DOHH2 (cell line): ENCODE results near the gene SOX10.

ENCODE experiments used
- H3F3A ChIP-seq: fragments of 200-600 bp; sonication (generic), shearing (Covaris generic); 2 replicates; pipeline ENCODE4 v1.6.0; 2016; ENCODE audit warnings: antibody characterized with exemption, mild to moderate bottlenecking; ENCODE audit not compliant: control insufficient read depth, insufficient read depth
- H3K27ac ChIP-seq: fragments of 200-600 bp; sonication (generic); 2 replicates; pipeline ENCODE4 v1.5.1; 2014; ENCODE audit warnings: low read depth, mild to moderate bottlenecking, low read length, moderate library complexity
- H3K27me3 ChIP-seq: fragments of 200-600 bp; sonication (generic); 2 replicates; pipeline ENCODE4 v1.6.1; 2014; ENCODE audit warnings: mild to moderate bottlenecking, low read length, mixed read lengths; ENCODE audit not compliant: control insufficient read depth
- H3K36me3 ChIP-seq: fragments of 200-600 bp; sonication (generic); 2 replicates; pipeline ENCODE4 v1.6.1; 2014; ENCODE audit warnings: mild to moderate bottlenecking, low read length, moderate library complexity, mixed read lengths; ENCODE audit not compliant: control insufficient read depth
- H3K4me1 ChIP-seq: fragments of 200-600 bp; sonication (generic); 2 replicates; pipeline ENCODE4 v1.6.1; 2014; ENCODE audit warnings: mild to moderate bottlenecking, low read length, mixed read lengths; ENCODE audit not compliant: control insufficient read depth
- H3K4me2 ChIP-seq: fragments of 200-600 bp; sonication (generic); 2 replicates; pipeline ENCODE4 v1.6.0; 2014; ENCODE audit warnings: mild to moderate bottlenecking, low read length, moderate library complexity
- H3K4me3 ChIP-seq: fragments of 200-600 bp; sonication (generic); 2 replicates; pipeline ENCODE4 v1.5.1; 2014; ENCODE audit warnings: mild to moderate bottlenecking, low read length, mixed read lengths
- H3K79me2 ChIP-seq: fragments of 200-600 bp; sonication (generic); 2 replicates; pipeline ENCODE4 v1.6.1; 2014; ENCODE audit warnings: mild to moderate bottlenecking, low read length, mixed read lengths; ENCODE audit not compliant: control insufficient read depth
- H3K9me2 ChIP-seq: fragments of 200-600 bp; sonication (generic); replicated peaks from 2 replicates; pipeline ENCODE4 v1.6.1; 2014; ENCODE audit warnings: mild to moderate bottlenecking, low read length, mixed read lengths; ENCODE audit not compliant: control insufficient read depth
- H3K9me3 ChIP-seq: fragments of 200-600 bp; sonication (generic); 2 replicates; pipeline ENCODE4 v1.6.1; 2014; ENCODE audit warnings: antibody characterized with exemption, low read length, mixed read lengths; ENCODE audit not compliant: control insufficient read depth, insufficient read depth
- H4K20me1 ChIP-seq: fragments of 200-600 bp; sonication (generic); 2 replicates; pipeline ENCODE4 v1.6.0; 2014; ENCODE audit warnings: low read depth, mild to moderate bottlenecking, antibody characterized with exemption, low read length, moderate library complexity; ENCODE audit not compliant: control insufficient read depth, insufficient read depth
- CTCF ChIP-seq: fragments of 200-600 bp; sonication (generic); IDR thresholded peaks from one replicate; pipeline ENCODE4 v1.5.1; 2014; ENCODE audit warnings: antibody characterized with exemption, mild to moderate bottlenecking, low read depth, low read length; ENCODE audit not compliant: poor library complexity, severe bottlenecking
- EZH2phosphoT487 ChIP-seq: fragments of 200-600 bp; sonication (generic); IDR thresholded peaks from 2 replicates; pipeline ENCODE4 v1.6.1; 2017; ENCODE audit warnings: borderline replicate concordance, mild to moderate bottlenecking, antibody characterized with exemption, low read length, moderate library complexity, mixed read lengths

The SOX10 gene

GRCh38 chr22:38021206-38021605 lies 36.9 kb upstream of the SOX10 start:
- H3K27ac ChIP-seq: no peak overlapping the region
- no peaks in the 10 kb centered on the region for H3K36me3 ChIP-seq
- no peaks in the 10 kb centered on the region for H3K9me2 ChIP-seq
- no peaks in the 10 kb centered on the region for H4K20me1 ChIP-seq
- H3K4me3 ChIP-seq: no peak overlapping the region
- no peak overlapping the region for H3K4me2 ChIP-seq
- no peaks in the 10 kb centered on the region for H3F3A ChIP-seq
- no peaks in the 10 kb centered on the region for H3K79me2 ChIP-seq
- no peaks in the 10 kb centered on the region for H3K4me1 ChIP-seq
- TF ChIP-seq CTCF (no peak), EZH2phosphoT487 (no peak)
- no peaks in the 10 kb centered on the region for H3K27me3 ChIP-seq
- H3K9me3 ChIP-seq: no peaks in the 10 kb centered on the region

- no peak overlapping the region for H3K27ac ChIP-seq
- H3F3A ChIP-seq: no peaks in the 10 kb centered on the region
- H3K9me3 ChIP-seq: no peaks in the 10 kb centered on the region
- no peaks in the 10 kb centered on the region for H3K79me2 ChIP-seq
- H3K4me3 ChIP-seq: no peak overlapping the region
- TF ChIP-seq EZH2phosphoT487: no peak
- no peak for TF ChIP-seq CTCF
- no peaks in the 10 kb centered on the region for H3K4me1 ChIP-seq
- no peaks in the 10 kb centered on the region for H4K20me1 ChIP-seq
- no peaks in the 10 kb centered on the region for H3K27me3 ChIP-seq
- no peaks in the 10 kb centered on the region for H3K9me2 ChIP-seq
- H3K4me2 ChIP-seq: no peak overlapping the region
- no peaks in the 10 kb centered on the region for H3K36me3 ChIP-seq
These were observed 34.8 kb upstream of the SOX10 start for GRCh38 chr22:38018938-38019827.

GRCh38 chr22:38017939-38018885 lies 33.9 kb upstream of the SOX10 start:
- Histone ChIP-seq H3K9me3 (no peaks in the 10 kb centered on the region), H3K79me2 (no peaks in the 10 kb centered on the region), H3K27ac (no peak overlapping the region), H3K4me3 (no peak overlapping the region), H3K36me3 (no peaks in the 10 kb centered on the region), H3K27me3 (no peaks in the 10 kb centered on the region), H3K4me2 (no peak overlapping the region), H3K9me2 (no peaks in the 10 kb centered on the region), H3K4me1 (no peaks in the 10 kb centered on the region), H3F3A (no peaks in the 10 kb centered on the region), H4K20me1 (no peaks in the 10 kb centered on the region)
- TF ChIP-seq EZH2phosphoT487 (no peak), CTCF (no peak)
